HG03025 (cell line): Measurements from ENCODE around the gene NOX4.
"Not testable (repeated sequence)": the region's sequence is repeated elsewhere in the genome, so short reads cannot be mapped to it uniquely, and the experiment has no call there.

Experiments
- ATAC-seq: cut with Tn5 transposase; IDR thresholded peaks from one replicate; pipeline ENCODE4 v1.9.1; 2021; ENCODE audit warnings: mild to moderate bottlenecking, moderate library complexity; ENCODE audit not compliant: unreplicated experiment, low FRiP score

Gene NOX4

GRCh38 chr11:89463266-89463780, 27.9 kb downstream of the NOX4 start:
- no peak for ATAC-seq

GRCh38 chr11:89458716-89459115, 32.5 kb downstream of the NOX4 start:
- ATAC-seq, result no peak

- ATAC-seq, result no peak
Measured at GRCh38 chr11:89457190-89457589, 34.0 kb downstream of the NOX4 start.

- no peak for ATAC-seq
Measured at GRCh38 chr11:89456681-89457080, 34.5 kb downstream of the NOX4 start.

GRCh38 chr11:89452780-89453179, 38.4 kb downstream of the NOX4 start:
- ATAC-seq, result no peak

GRCh38 chr11:89447845-89448244, 43.3 kb downstream of the NOX4 start:
- ATAC-seq, result no peak

GRCh38 chr11:89443361-89444322, 47.5 kb downstream of the NOX4 start:
- ATAC-seq, result no peak

- ATAC-seq, result no peak
Measured at GRCh38 chr11:89442801-89443200, 48.4 kb downstream of the NOX4 start.

GRCh38 chr11:89441606-89442005, 49.6 kb downstream of the NOX4 start:
- no peak for ATAC-seq

- no peak for ATAC-seq
Measured at GRCh38 chr11:89437317-89437716, 53.9 kb downstream of the NOX4 start.

- no peak for ATAC-seq
Measured at GRCh38 chr11:89436071-89436470, 55.1 kb downstream of the NOX4 start.

- ATAC-seq, result no peak
Measured at GRCh38 chr11:89433278-89433677, 57.9 kb downstream of the NOX4 start.

GRCh38 chr11:89432182-89432581, 59.0 kb downstream of the NOX4 start:
- ATAC-seq, result not testable (repeated sequence)

GRCh38 chr11:89426501-89426900, 64.7 kb downstream of the NOX4 start:
- not testable (repeated sequence) for ATAC-seq

GRCh38 chr11:89421718-89422117, 69.5 kb downstream of the NOX4 start:
- no peak for ATAC-seq

GRCh38 chr11:89420981-89421380, 70.2 kb downstream of the NOX4 start:
- ATAC-seq, result no peak

- ATAC-seq, result no peak
Measured at GRCh38 chr11:89416961-89417360, 74.2 kb downstream of the NOX4 start.

- not testable (repeated sequence) for ATAC-seq
Measured at GRCh38 chr11:89411112-89411511, 80.1 kb downstream of the NOX4 start.

GRCh38 chr11:89410666-89411065, 80.5 kb downstream of the NOX4 start:
- ATAC-seq, result not testable (repeated sequence)

GRCh38 chr11:89408441-89408840, 82.7 kb downstream of the NOX4 start:
- not testable (repeated sequence) for ATAC-seq

- no peak for ATAC-seq
Measured at GRCh38 chr11:89405629-89406028, 85.5 kb downstream of the NOX4 start.

- ATAC-seq, result not testable (repeated sequence)
Measured at GRCh38 chr11:89391654-89392053, 99.5 kb downstream of the NOX4 start.
